K562 (cell line): ENCODE results near the gene ATP5F1D. TPM values are rescaled to one million over a fixed set of nuclear protein-coding genes. Genes with fewer than 3 reads are reported as not detected.

Experiments used
- ATAC-seq: fragments of 200-7000 bp; cut with Tn5 transposase; 3 replicates; pipeline ENCODE4 v1.9.1; 2020; ENCODE audit warnings: moderate library complexity
- BruUV-seq: library from RNA; stranded (reverse); fragments of 400-500 nt; replicated peaks from 2 replicates; lab custom pipeline; 2021; lab: Mats Ljungman, UMichigan
- CTCF ChIA-PET: fragments of 300-600 bp; formaldehyde crosslinking; extraction: SDS; loops from one replicate; lab custom pipeline; 2021; ENCODE audit warnings: low intra/inter-chr PET ratio; lab: Yijun Ruan, JAX
- POLR2A ChIA-PET: fragments of 300-600, 350-650 bp; sonication (Branson Sonifier 250); formaldehyde crosslinking; extraction: SDS; loops from one replicate; lab custom pipeline; 2021; ENCODE audit warnings: antibody characterized with exemption, inconsistent platforms; lab: Yijun Ruan, JAX
- DNase-seq, 4 experiments: peaks; one replicate each; pipeline versions ENCODE4 v3.0.0 to v3.0.0-alpha.2; 2011 to 2018; ENCODE audit warnings: low spot score in 3 of 4, mixed read lengths in 3 of 4; ENCODE audit errors: extremely low read depth in 1 of 4
- FAIRE-seq: peaks from 2 replicates; lab custom pipeline; 2011; peaks lifted over from hg19 to GRCh38; lab: Jason Lieb, UNC
- H2AFZ ChIP-seq: 2 replicates; pipeline ENCODE4 v1.6.0; 2011; ENCODE audit warnings: low read depth, low read length, control low read depth, inconsistent platforms
- H3K27ac ChIP-seq: fragments of 200-600 bp; 3 replicates; pipeline ENCODE4 v1.8.0; 2011; ENCODE audit warnings: low read depth, mild to moderate bottlenecking, control low read depth, inconsistent platforms, low read length, moderate library complexity, mixed read lengths; ENCODE audit errors: extremely low read depth
- H3K27me3 ChIP-seq, 2 experiments: fragments of 300-600 bp in 1 of 2; 2 replicates in 1 of 2; 3 replicates in 1 of 2; pipeline versions ENCODE4 v1.6.0 to v1.8.0; 2011; ENCODE audit warnings: inconsistent platforms in 2 of 2, low read length in 2 of 2, mild to moderate bottlenecking in 1 of 2, mixed read lengths in 1 of 2, moderate library complexity in 1 of 2; ENCODE audit not compliant: control insufficient read depth in 2 of 2, insufficient read depth in 2 of 2
- H3K36me3 ChIP-seq: fragments of 300-600 bp; 3 replicates; pipeline ENCODE4 v1.8.0; 2011; ENCODE audit warnings: mild to moderate bottlenecking, low read length, inconsistent platforms; ENCODE audit not compliant: control insufficient read depth, insufficient read depth
- H3K4me1 ChIP-seq, 2 experiments: fragments of 200-600 bp in 1 of 2; replicated peaks in 1 of 2; 2 replicates in 1 of 2; 3 replicates in 1 of 2; pipeline versions ENCODE4 v1.5.1 to v1.8.0; 2011; ENCODE audit warnings: inconsistent platforms in 2 of 2, low read length in 2 of 2, mild to moderate bottlenecking in 1 of 2, mixed read lengths in 1 of 2, moderate library complexity in 1 of 2; ENCODE audit not compliant: control insufficient read depth in 2 of 2, insufficient read depth in 2 of 2
- H3K4me2 ChIP-seq: 2 replicates; pipeline ENCODE4 v1.6.1; 2011; ENCODE audit warnings: low read length, control low read depth, inconsistent platforms, mixed read lengths; ENCODE audit not compliant: insufficient read depth
- H3K4me3 ChIP-seq: fragments of 200-600 bp; sonication (generic), shearing (Covaris generic); 2 replicates; pipeline ENCODE4 v1.5.1; 2016; ENCODE audit warnings: control low read depth, inconsistent platforms
- H3K79me2 ChIP-seq: fragments of 200-600 bp; 3 replicates; pipeline ENCODE4 v1.8.0; 2011; ENCODE audit warnings: low read length, inconsistent platforms; ENCODE audit not compliant: control insufficient read depth, insufficient read depth
- H3K9ac ChIP-seq, 2 experiments: 2 replicates each; pipeline versions ENCODE4 v1.6.0 to v1.6.1; 2011; ENCODE audit warnings: low read depth in 2 of 2, low read length in 2 of 2, control low read depth in 1 of 2, inconsistent platforms in 1 of 2, mild to moderate bottlenecking in 1 of 2, mixed read lengths in 1 of 2; ENCODE audit not compliant: insufficient read depth in 1 of 2
- H3K9me1 ChIP-seq: one replicate; pipeline ENCODE4 v1.6.0; 2011; ENCODE audit warnings: inconsistent platforms, mild to moderate bottlenecking, low read length, moderate library complexity; ENCODE audit not compliant: control insufficient read depth, insufficient read depth
- H3K9me3 ChIP-seq: replicated peaks from 2 replicates; pipeline ENCODE4 v1.5.1; 2011; ENCODE audit warnings: low read depth, low read length, inconsistent platforms; ENCODE audit not compliant: control insufficient read depth, insufficient read depth
- H4K20me1 ChIP-seq: replicated peaks from 2 replicates; pipeline ENCODE4 v1.6.1; 2011; ENCODE audit warnings: low read length, inconsistent platforms, mixed read lengths; ENCODE audit not compliant: control insufficient read depth, insufficient read depth
- ARID3B ChIP-seq: fragments of 250-450 bp; sonication (Bioruptor Pico); IDR thresholded peaks from 2 replicates; pipeline ENCODE4 v1.4.0; 2020; ENCODE audit warnings: borderline replicate concordance
- PYGO2 ChIP-seq: fragments of 450-650 bp; IDR thresholded peaks from 2 replicates; pipeline ENCODE4 v1.6.1; 2016; ENCODE audit warnings: mild to moderate bottlenecking, missing genetic modification characterization, moderate library complexity, missing compliant biosample characterization
- SP1 ChIP-seq: sonication (generic); formaldehyde crosslinking; IDR thresholded peaks from 2 replicates; pipeline ENCODE4 v1.8.1; 2022; ENCODE audit warnings: mild to moderate bottlenecking, missing genetic modification reagents
- TEAD1 ChIP-seq, 2 experiments: fragments of 450-650 bp in 1 of 2; sonication (generic) in 1 of 2; formaldehyde crosslinking; IDR thresholded peaks; 2 replicates each; pipeline versions ENCODE4 v1.4.0 to v1.8.0; 2020 to 2022; ENCODE audit warnings: mild to moderate bottlenecking in 2 of 2, missing genetic modification reagents in 1 of 2
- TFE3 ChIP-seq: fragments of 450-650 bp; formaldehyde crosslinking; IDR thresholded peaks from 2 replicates; pipeline ENCODE4 v1.4.0; 2020; ENCODE audit warnings: mild to moderate bottlenecking, mixed read lengths
- ZFPM2 ChIP-seq: fragments of 250-450 bp; sonication (Bioruptor Pico); IDR thresholded peaks from 2 replicates; pipeline ENCODE4 v1.5.1; 2022; ENCODE audit warnings: mild to moderate bottlenecking
- ZNF217 ChIP-seq: sonication (generic); formaldehyde crosslinking; IDR thresholded peaks from 2 replicates; pipeline ENCODE4 v1.8.0; 2022; ENCODE audit warnings: mild to moderate bottlenecking, missing genetic modification reagents
- ZNF395 ChIP-seq: fragments of 200-800 bp; sonication (Bioruptor generic); IDR thresholded peaks from 2 replicates; pipeline ENCODE4 v1.6.1; 2017; ENCODE audit warnings: missing genetic modification characterization, missing compliant biosample characterization
- WGBS: fragments of 100-300 bp; shearing (Covaris generic); methylation state at CpG from one replicate; pipeline ENCODE4 v1.1.6; 2016; ENCODE audit warnings: low coverage, mixed read lengths; ENCODE audit not compliant: insufficient coverage; ENCODE audit errors: missing lambda C conversion rate; 5-methylcytosine and 5-hydroxymethylcytosine counted together
- in situ Hi-C: fragments of 300-500 bp; cut with MboI; formaldehyde crosslinking; loops from 4 replicates; pipeline ENCODE4 v1.15.0; 2018; ENCODE audit warnings: inconsistent platforms, mixed read lengths
- intact Hi-C: fragments of 100-400 bp; cut with micrococcal nuclease; formaldehyde crosslinking; loops from 2 replicates; pipeline ENCODE4 v1.14.2; 2022
- polyA plus RNA-seq, 8 experiments: library from polyadenylated mRNA; depleted of rRNA in 4 of 8; stranded (reverse) in 5 of 8; unstranded in 3 of 8; fragments of >200 nt; fragmentation: Nextera tagmentation in 2 of 8; fragmentation: Illumina TruSeq in 1 of 8; extraction: Ambion mirVana in 2 of 8; extraction: Trizol in 1 of 8; gene quantifications; 2 replicates each; pipeline versions ENCODE4 v1.2.1 to v1.2.3, GENCODE V29; 2011 to 2014; ENCODE audit warnings: inconsistent platforms in 1 of 8, missing spikeins in 1 of 8
- total RNA-seq, 7 experiments: library from RNA; depleted of rRNA in 6 of 7; stranded (reverse); fragments of >200 nt in 6 of 7; fragmentation: Illumina TruSeq in 2 of 7; extraction: Trizol in 2 of 7; gene quantifications; 2 replicates each; pipeline versions ENCODE4 v1.2.1 to v1.2.3, GENCODE V29; 2011 to 2021; ENCODE audit warnings: low replicate concordance in 1 of 7

ATP5F1D gene
- total and polyA plus RNA-seq, 9 of the 15 experiments (the other 6 are each of a cell fraction or from before 2014, with no cell fraction given): 3.9 to 409 (median 36.8) TPM

- Histone ChIP-seq H3K79me2 (no peaks in the 10 kb centered on the region), H3K9me3 (no peaks in the 10 kb centered on the region), H3K9me1 (no peaks in the 10 kb centered on the region), H3K9ac (peak overlapping the region in 1 of 2 experiments; percentile 17; a peak in 1 of 4 replicates), H4K20me1 (peaks cover 14% of the 10 kb centered on the region), H3K4me2 (no peak overlapping the region), H3K27ac (no peak overlapping the region), H3K27me3 (peaks cover 33 to 63% of the 10 kb centered on the region in 2 experiments; a peak in 4 of 5 replicates)
- ATAC-seq: no peak
- BruUV-seq: no TSS peak
- 17% methylated on average over 28 of the region's 38 CpGs for whole genome bisulfite sequencing
- POLR2A ChIA-PET: interaction anchor here (0.5 to 0.7 kb wide), 3 partner anchors 15 to 29 kb away, joined by 3 read pairs; partner anchors contain the start of gene CIRBP
- no peak for TF ChIP-seq ZNF395 (CRISPR knock-in tag)
- TF ChIP-seq ZFPM2 (CRISPR knock-in tag): no peak
- TF ChIP-seq TFE3 (CRISPR knock-in tag): no peak
- TF ChIP-seq ZNF217 (CRISPR knock-in tag): no peak
- no peak for TF ChIP-seq SP1
- no peak for TF ChIP-seq TEAD1 (CRISPR knock-in tag; IDR thresholded peaks at IDR 0.05)
- TF ChIP-seq ARID3B: no peak
- TF ChIP-seq PYGO2: no peak
- TF ChIP-seq, all 486 proteins: peak for 0
- FAIRE-seq: no peak
- CTCF ChIA-PET: no interaction called here
- Histone ChIP-seq H2AFZ (no peak overlapping the region), H3K36me3 (no peaks in the 10 kb centered on the region), H3K4me1 (peaks cover 0 to 86% of the 10 kb centered on the region in 2 experiments; a peak in 2 of 5 replicates), H3K4me3 (no peak overlapping the region)
- in situ Hi-C loops: no loop called here
- intact Hi-C loops: no loop called here
- DNase-seq: no peak
Observed at GRCh38 chr19:1286487-1287353, 45.2 kb downstream of the ATP5F1D start.
